Kidney epithelial cell (primary cell): ENCODE data around the gene SLC41A2. TPM values are rescaled to one million over a fixed set of nuclear protein-coding genes. Genes with fewer than 3 reads are reported as not detected.
A peak's percentile ranks its signal among the peaks of the same experiment; 100 is the strongest.

Experiments
- DNase-seq: peaks from one replicate; pipeline ENCODE4 v3.0.0-alpha.2; 2010; ENCODE audit warnings: low read depth
- H3K27me3 ChIP-seq: 2 replicates; pipeline ENCODE4 v1.6.0; 2011; ENCODE audit warnings: low read length; ENCODE audit not compliant: control insufficient read depth, insufficient read depth
- H3K36me3 ChIP-seq: 2 replicates; pipeline ENCODE4 v1.5.1; 2011; ENCODE audit warnings: low read length; ENCODE audit not compliant: control insufficient read depth, insufficient read depth
- H3K4me3 ChIP-seq: 2 replicates; pipeline ENCODE4 v1.5.1; 2011; ENCODE audit warnings: low read depth, mild to moderate bottlenecking, control low read depth, low read length
- CTCF ChIP-seq: IDR thresholded peaks from 2 replicates; pipeline ENCODE4 v1.5.1; 2011; ENCODE audit warnings: mild to moderate bottlenecking, moderate library complexity, low read length, control low read depth, inconsistent platforms; ENCODE audit not compliant: insufficient read depth, poor library complexity, severe bottlenecking
- total RNA-seq: library from RNA; depleted of rRNA; stranded (reverse); fragments of >200 nt; gene quantifications from 2 replicates; pipeline ENCODE4 v1.2.3, GENCODE V29; 2015

The SLC41A2 gene
- total RNA-seq, 1 donor from 2014 or later: 26.3 TPM

GRCh38 chr12:104930388-104931326 is 27.4 kb downstream of the SLC41A2 start:
- DNase-seq: peak; percentile 52

GRCh38 chr12:104929977-104930376 is 28.1 kb downstream of the SLC41A2 start:
- DNase-seq: no peak
- H3K4me3 ChIP-seq: no peak overlapping the region

More at GRCh38 chr12:104930388-104931326, 27.4 kb downstream of the SLC41A2 start:
- H3K4me3 ChIP-seq: no peak overlapping the region
- no peak for TF ChIP-seq CTCF
- no peaks in the 10 kb centered on the region for H3K36me3 ChIP-seq
- no peaks in the 10 kb centered on the region for H3K27me3 ChIP-seq

DNA sequence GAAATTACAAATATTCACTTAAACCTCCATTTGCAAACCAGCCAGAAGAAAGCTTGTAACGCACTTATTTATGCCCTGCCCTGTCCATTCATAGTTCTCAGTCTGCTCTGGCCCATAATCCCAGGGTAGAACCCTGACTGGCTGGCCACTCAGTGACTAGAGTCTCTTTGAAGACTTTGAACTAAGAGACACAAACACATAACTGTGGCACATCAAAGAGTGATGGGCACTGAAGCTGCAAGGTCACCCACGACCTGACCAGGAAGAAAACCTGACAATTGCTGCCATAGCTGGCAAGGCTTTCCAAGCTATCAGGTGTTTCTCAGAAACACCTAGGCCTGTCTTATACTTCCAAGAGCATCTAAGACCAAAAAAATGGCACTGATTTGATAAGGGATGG is 28.7 kb downstream of the SLC41A2 start:
- Histone ChIP-seq H3K27me3 (no peaks in the 10 kb centered on the region), H3K36me3 (no peaks in the 10 kb centered on the region), H3K4me3 (no peak overlapping the region)
- no peak for DNase-seq
- TF ChIP-seq CTCF: no peak

More at GRCh38 chr12:104929977-104930376, 28.1 kb downstream of the SLC41A2 start:
- H3K27me3 ChIP-seq: no peaks in the 10 kb centered on the region
- no peaks in the 10 kb centered on the region for H3K36me3 ChIP-seq
- TF ChIP-seq CTCF: no peak

DNA sequence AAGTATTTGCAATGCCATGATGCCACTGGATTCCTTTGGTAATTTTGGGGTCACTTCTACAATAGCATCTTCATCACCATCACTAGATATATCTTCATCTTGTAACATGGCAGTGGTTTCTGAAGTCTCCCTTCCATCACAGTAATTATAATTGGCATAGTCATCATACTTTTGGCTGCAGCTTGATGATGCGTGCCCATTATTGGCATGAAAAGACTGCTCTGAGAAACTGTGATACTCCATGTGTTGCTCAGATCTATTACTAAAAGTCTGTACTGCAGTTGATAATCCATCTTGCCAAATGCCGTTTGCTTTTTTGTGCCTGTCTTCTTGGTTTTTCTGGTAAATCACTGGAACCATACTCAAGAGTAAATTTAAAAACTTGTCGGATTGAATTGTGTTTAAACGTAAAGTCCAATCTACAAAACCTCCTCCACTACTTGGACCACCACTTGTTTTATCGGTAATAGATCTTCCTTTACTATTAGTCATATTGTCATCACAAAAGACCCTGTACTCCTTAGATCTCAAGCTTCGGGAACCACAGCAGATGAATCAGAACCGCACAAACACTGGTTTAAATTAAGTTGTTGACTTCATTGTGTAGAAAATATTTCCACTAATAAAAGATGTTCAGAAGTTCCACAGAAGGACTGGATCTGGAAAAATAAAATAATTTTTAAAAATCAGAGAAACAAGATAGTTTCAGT is 29.9 kb downstream of the SLC41A2 start:
- H3K4me3 ChIP-seq: no peak overlapping the region
- TF ChIP-seq CTCF: no peak
- no peaks in the 10 kb centered on the region for H3K27me3 ChIP-seq
- H3K36me3 ChIP-seq: no peaks in the 10 kb centered on the region
- no peak for DNase-seq

- H3K4me3 ChIP-seq: no peak overlapping the region
- TF ChIP-seq CTCF: no peak
- H3K36me3 ChIP-seq: no peaks in the 10 kb centered on the region
- no peak for DNase-seq
- no peaks in the 10 kb centered on the region for H3K27me3 ChIP-seq
Measured at GRCh38 chr12:104925501-104925900, 32.6 kb downstream of the SLC41A2 start.
